Measurements from ENCODE around the gene RFLNA. TPM values are rescaled to one million over a fixed set of nuclear protein-coding genes. Genes with fewer than 3 reads are reported as not detected.

Gene RFLNA
- total RNA-seq, 6 experiments from 2014 or later, result 0.12 to 0.31 TPM; not detected in 4

- H3K27me3 ChIP-seq, result no peaks in the 10 kb centered on the region
Observed at GRCh38 chr12:124323771-124324530, 29.1 kb downstream of the RFLNA start.

GRCh38 chr12:124324803-124325705 is 30.2 kb downstream of the RFLNA start:
- TF ChIP-seq CTCF (IDR thresholded peaks at IDR 0.05) (no peak), POLR2A (IDR thresholded peaks at IDR 0.05) (no peak)
- no peak for DNase-seq
- intact Hi-C loops (cut with DNase I), result loop anchor here in 1 of 2 donors (5.0 kb wide), 1 partner anchor 283 kb away; no protein-coding TSS in a partner anchor
- no peak for ATAC-seq
- no peak overlapping the region for H3K4me3 ChIP-seq
- H3K36me3 ChIP-seq, result peaks cover 0 to 15% (median 4%) of the 10 kb centered on the region in 4 donors
- 90% methylated on average over 8 of the region's 57 CpGs for WGBS (ENCODE audit: insufficient coverage, low coverage, low lambda C conversion rate, missing lambda C conversion rate)
- no peaks in the 10 kb centered on the region for H3K27me3 ChIP-seq
- H3K27ac ChIP-seq, result no peak overlapping the region
- H3K9me3 ChIP-seq, result no peaks in the 10 kb centered on the region
- no peaks in the 10 kb centered on the region for H3K4me1 ChIP-seq

More at GRCh38 chr12:124323771-124324530, 29.1 kb downstream of the RFLNA start:
- no peaks in the 10 kb centered on the region for H3K9me3 ChIP-seq
- ATAC-seq, result no peak
- intact Hi-C loops (cut with DNase I), result loop anchor here in 1 of 2 donors (5.0 kb wide), 1 partner anchor 282 kb away; no protein-coding TSS in a partner anchor
- 100% methylated on average over 3 of the region's 11 CpGs for WGBS (ENCODE audit: insufficient coverage, low coverage, low lambda C conversion rate, missing lambda C conversion rate)
- DNase-seq, result no peak
- no peak overlapping the region for H3K4me3 ChIP-seq
- TF ChIP-seq POLR2A (IDR thresholded peaks at IDR 0.05) (no peak), CTCF (IDR thresholded peaks at IDR 0.05) (no peak)
- no peak overlapping the region for H3K27ac ChIP-seq
- H3K36me3 ChIP-seq, result peaks cover 0 to 15% (median 1%) of the 10 kb centered on the region in 4 donors
- no peaks in the 10 kb centered on the region for H3K4me1 ChIP-seq

GRCh38 chr12:124326104-124326503 is 31.2 kb downstream of the RFLNA start:
- H3K9me3 ChIP-seq, result no peaks in the 10 kb centered on the region
- H3K4me1 ChIP-seq, result no peaks in the 10 kb centered on the region
- no peak for DNase-seq
- 90% methylated on average over 2 of the region's 23 CpGs for WGBS (ENCODE audit: insufficient coverage, low coverage, low lambda C conversion rate, missing lambda C conversion rate)
- H3K27me3 ChIP-seq, result no peaks in the 10 kb centered on the region
- TF ChIP-seq CTCF (IDR thresholded peaks at IDR 0.05) (no peak), POLR2A (IDR thresholded peaks at IDR 0.05) (no peak)
- ATAC-seq, result no peak
- intact Hi-C loops (cut with DNase I), result no loop called here
- no peak overlapping the region for H3K27ac ChIP-seq
- peaks cover 0 to 15% (median 4%) of the 10 kb centered on the region in 4 donors for H3K36me3 ChIP-seq
- H3K4me3 ChIP-seq, result no peak overlapping the region

GRCh38 chr12:124326871-124327270 is 32.0 kb downstream of the RFLNA start:
- ATAC-seq, result no peak
- H3K27ac ChIP-seq, result no peak overlapping the region
- no peak overlapping the region for H3K4me3 ChIP-seq
- no peak for DNase-seq
- no peaks in the 10 kb centered on the region for H3K27me3 ChIP-seq
- peaks cover 0 to 15% (median 9%) of the 10 kb centered on the region in 4 donors for H3K36me3 ChIP-seq
- H3K9me3 ChIP-seq, result no peaks in the 10 kb centered on the region
- no peak for TF ChIP-seq CTCF (IDR thresholded peaks at IDR 0.05)
- WGBS (ENCODE audit: insufficient coverage, low coverage, low lambda C conversion rate, missing lambda C conversion rate), result 90% methylated on average over 7 of the region's 9 CpGs
- intact Hi-C loops (cut with DNase I), result no loop called here
- no peaks in the 10 kb centered on the region for H3K4me1 ChIP-seq
